ENCODE results near the gene SULF2. TPM values are rescaled to one million over a fixed set of nuclear protein-coding genes. Genes with fewer than 3 reads are reported as not detected.

SULF2 gene
- total and polyA plus RNA-seq, 2 of the 4 experiments (the other 2 are of a cell fraction): 0.54 to 0.77 TPM

GRCh38 chr20:47638851-47639250 is 146.4 kb downstream of the SULF2 start:
- WGBS, 2 experiments (ENCODE audit: extremely low coverage in 2 of 2, insufficient read length in 1 of 2): no CpG with 5 or more reads among the region's 4 CpGs
- Histone ChIP-seq H3K4me2 (ENCODE audit: low read depth, low read length) (no peak overlapping the region), H3K9me1 (ENCODE audit: insufficient read depth, low read length) (0 out of 2 replicates have a peak, but pooled peaks cover 6% of the 10 kb centered on the region), H3K27ac (ENCODE audit: insufficient read depth, low read length) (no peak overlapping the region), H2AK9ac (replicated peaks; ENCODE audit: low read depth, low read length, poor library complexity) (no peak overlapping the region), H3K4me3 (ENCODE audit: insufficient read depth, low read depth, low read length) (no peak overlapping the region), H3K18ac (ENCODE audit: low read depth, low read length) (no peak overlapping the region), H3K36me3 (ENCODE audit: control insufficient read depth, insufficient read depth, low read length) (peaks cover 33% of the 10 kb centered on the region), H3K14ac (replicated peaks; ENCODE audit: low read depth, low read length) (no peak overlapping the region), H3K27me3 (ENCODE audit: control insufficient read depth, insufficient read depth, low read length) (no peaks in the 10 kb centered on the region), H3K23ac (ENCODE audit: low read depth, low read length) (no peak overlapping the region), H2BK120ac (ENCODE audit: low read depth, low read length) (no peak overlapping the region), H3K79me1 (ENCODE audit: low read depth in 1 of 2, low read length in 2 of 2) (peaks cover 0 to 7% of the 10 kb centered on the region in 2 experiments; a peak in 1 of 4 replicates), H4K91ac (ENCODE audit: insufficient read depth, low read depth, low read length) (no peak overlapping the region), H2BK5ac (ENCODE audit: low read depth, low read length, poor library complexity, severe bottlenecking) (no peak overlapping the region), H4K5ac (ENCODE audit: low read depth, low read length) (no peak overlapping the region), H2AFZ (replicated peaks; ENCODE audit: low read length, poor library complexity) (no peak overlapping the region), H3K56ac (ENCODE audit: extremely low read depth, insufficient read depth, low read length) (no peak overlapping the region), H3K4ac (ENCODE audit: low read depth, low read length) (no peak overlapping the region), H3K4me1 (ENCODE audit: control insufficient read depth, insufficient read depth, low read length) (no peaks in the 10 kb centered on the region), H2BK15ac (ENCODE audit: low read depth, low read length) (no peak overlapping the region), H3K9ac (ENCODE audit: low read depth, low read length) (no peak overlapping the region), H4K8ac (ENCODE audit: low read depth in 2 of 2, low read length in 2 of 2) (no peak overlapping the region), H3K9me3 (ENCODE audit: control insufficient read depth, insufficient read depth, low read length) (no peaks in the 10 kb centered on the region), H2AK5ac (ENCODE audit: low read depth, low read length) (no peak overlapping the region), H2BK20ac (ENCODE audit: low read depth, low read length) (no peak overlapping the region), H4K20me1 (ENCODE audit: insufficient read depth, low read length) (no peaks in the 10 kb centered on the region; the same call in 1 of the 2 replicates)
- dilution Hi-C loops (cut with HindIII; ENCODE audit: low sequenced_read_pairs, unreplicated experiment) (no loop called here), intact Hi-C loops (cut with micrococcal nuclease) (no loop called here), in situ Hi-C loops (cut with MboI; ENCODE audit: low sequenced_read_pairs) (no loop called here)
- TF ChIP-seq CHD1 (IDR thresholded peaks at IDR 0.05; ENCODE audit: low read depth, low read length): no peak
- TF ChIP-seq, protein P1, sequence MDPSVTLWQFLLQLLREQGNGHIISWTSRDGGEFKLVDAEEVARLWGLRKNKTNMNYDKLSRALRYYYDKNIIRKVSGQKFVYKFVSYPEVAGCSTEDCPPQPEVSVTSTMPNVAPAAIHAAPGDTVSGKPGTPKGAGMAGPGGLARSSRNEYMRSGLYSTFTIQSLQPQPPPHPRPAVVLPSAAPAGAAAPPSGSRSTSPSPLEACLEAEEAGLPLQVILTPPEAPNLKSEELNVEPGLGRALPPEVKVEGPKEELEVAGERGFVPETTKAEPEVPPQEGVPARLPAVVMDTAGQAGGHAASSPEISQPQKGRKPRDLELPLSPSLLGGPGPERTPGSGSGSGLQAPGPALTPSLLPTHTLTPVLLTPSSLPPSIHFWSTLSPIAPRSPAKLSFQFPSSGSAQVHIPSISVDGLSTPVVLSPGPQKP (IDR thresholded peaks at IDR 0.05; ENCODE audit: borderline replicate concordance, low read depth, low read length): no peak
- no peak for DNase-seq
- ATAC-seq (ENCODE audit: low read depth): no peak
- ChIA-PET POLR2A (ENCODE audit: unreplicated experiment) (no interaction called here), CTCF (no interaction called here)
- BruUV-seq (replicated peaks): no TSS peak

All from IMR-90 (cell line).